RPMI7951 (cell line): ENCODE measurements around the gene ABCD1. TPM values are rescaled to one million over a fixed set of nuclear protein-coding genes. Genes with fewer than 3 reads are reported as not detected.
"Not testable (repeated sequence)": the region's sequence is repeated elsewhere in the genome, so short reads cannot be mapped to it uniquely, and the experiment has no call there.

Experiments
- DNase-seq: peaks from one replicate; pipeline ENCODE4 v3.0.0-alpha.2; 2012; ENCODE audit warnings: low read depth
- total RNA-seq: library from RNA; depleted of rRNA; stranded (reverse); fragments of >200 nt; shearing (Covaris generic); gene quantifications from 2 replicates; pipeline ENCODE4 v1.2.3, GENCODE V29; 2014

The ABCD1 gene
- total RNA-seq, 1 experiment from 2014 or later: 7.0 TPM

GRCh38 chrX:153694256-153694655 is 30.4 kb upstream of the ABCD1 start:
- not testable (repeated sequence) for DNase-seq

DNA sequence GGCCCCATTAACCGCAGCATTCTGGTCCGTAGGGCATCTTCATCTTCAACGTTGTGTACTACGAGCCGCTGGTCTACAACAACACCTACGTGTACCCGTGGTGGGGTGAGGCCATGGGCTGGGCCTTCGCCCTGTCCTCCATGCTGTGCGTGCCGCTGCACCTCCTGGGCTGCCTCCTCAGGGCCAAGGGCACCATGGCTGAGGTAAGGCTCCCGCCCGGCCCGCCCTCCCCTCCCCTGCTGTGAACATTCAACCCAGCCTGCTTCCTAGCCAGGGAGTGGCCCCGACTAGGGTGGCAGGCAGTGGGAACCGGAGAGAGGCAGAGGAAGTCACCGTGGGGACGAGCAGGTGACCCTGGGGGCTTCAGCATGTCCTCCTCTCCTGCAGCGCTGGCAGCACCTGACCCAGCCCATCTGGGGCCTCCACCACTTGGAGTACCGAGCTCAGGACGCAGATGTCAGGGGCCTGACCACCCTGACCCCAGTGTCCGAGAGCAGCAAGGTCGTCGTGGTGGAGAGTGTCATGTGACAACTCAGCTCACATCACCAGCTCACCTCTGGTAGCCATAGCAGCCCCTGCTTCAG is 29.9 kb upstream of the ABCD1 start:
- no peak for DNase-seq

GRCh38 chrX:153696100-153696499 is 28.6 kb upstream of the ABCD1 start:
- DNase-seq: no peak

DNA sequence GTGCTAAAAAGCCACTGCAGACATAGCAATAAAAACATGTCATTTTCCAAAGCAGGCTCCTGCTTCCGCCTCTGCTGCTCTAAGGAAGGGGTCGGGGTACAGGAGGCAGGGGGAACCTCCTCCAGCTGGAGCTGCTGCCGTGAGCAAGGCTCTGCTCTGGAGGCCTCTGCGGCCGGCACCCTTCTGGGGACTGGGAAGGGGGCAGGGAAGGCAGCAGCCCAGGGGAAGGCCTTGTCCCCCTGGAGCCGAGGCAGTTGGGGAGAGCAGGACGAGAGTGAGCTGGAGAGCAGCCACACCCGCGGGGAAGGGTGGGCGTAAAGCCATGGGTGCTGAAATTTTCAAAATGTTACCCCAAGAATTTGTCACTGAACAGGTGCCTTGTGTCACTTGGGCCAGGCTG is 28.1 kb upstream of the ABCD1 start:
- DNase-seq: not testable (repeated sequence)

DNA sequence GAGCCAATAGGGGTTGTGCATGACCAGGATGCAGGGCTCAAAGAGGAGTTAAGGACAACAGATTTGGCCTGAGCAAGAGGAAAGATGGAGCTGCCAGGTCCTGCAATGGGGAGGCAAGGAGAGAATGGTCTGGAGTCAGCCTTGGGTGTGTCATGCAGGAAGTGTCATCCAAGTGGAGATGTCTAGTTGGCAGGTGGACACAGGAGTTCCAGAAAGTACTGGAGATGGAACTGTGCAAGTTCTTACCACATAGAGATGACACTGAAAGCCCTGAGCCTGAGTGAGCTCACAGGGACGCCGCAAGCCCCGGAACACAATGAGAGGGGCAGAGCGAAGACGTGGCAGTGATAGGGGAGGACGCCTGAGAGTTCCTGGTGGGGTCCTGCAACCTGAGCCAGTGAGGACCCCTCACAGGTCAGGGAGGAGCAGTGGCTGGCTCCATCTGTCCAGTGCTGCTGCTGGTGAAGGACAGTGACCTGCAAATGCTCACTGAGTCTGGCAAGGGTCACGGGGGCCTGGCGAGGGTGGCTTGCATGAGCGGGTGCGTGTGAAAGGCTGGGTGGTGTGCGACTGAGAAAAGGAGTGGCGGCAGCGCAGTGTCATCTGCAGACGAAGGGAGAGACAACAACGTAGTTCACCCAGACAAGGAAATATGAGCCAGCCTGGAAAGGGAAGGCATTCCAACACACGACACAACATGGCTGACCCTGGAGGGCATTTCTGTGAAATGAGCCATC is 27.5 kb upstream of the ABCD1 start:
- not testable (repeated sequence) for DNase-seq

GRCh38 chrX:153697924-153698865 is 26.5 kb upstream of the ABCD1 start:
- DNase-seq: no peak

- DNase-seq: not testable (repeated sequence)
These were observed 25.4 kb upstream of the ABCD1 start for GRCh38 chrX:153699210-153699783.

DNA sequence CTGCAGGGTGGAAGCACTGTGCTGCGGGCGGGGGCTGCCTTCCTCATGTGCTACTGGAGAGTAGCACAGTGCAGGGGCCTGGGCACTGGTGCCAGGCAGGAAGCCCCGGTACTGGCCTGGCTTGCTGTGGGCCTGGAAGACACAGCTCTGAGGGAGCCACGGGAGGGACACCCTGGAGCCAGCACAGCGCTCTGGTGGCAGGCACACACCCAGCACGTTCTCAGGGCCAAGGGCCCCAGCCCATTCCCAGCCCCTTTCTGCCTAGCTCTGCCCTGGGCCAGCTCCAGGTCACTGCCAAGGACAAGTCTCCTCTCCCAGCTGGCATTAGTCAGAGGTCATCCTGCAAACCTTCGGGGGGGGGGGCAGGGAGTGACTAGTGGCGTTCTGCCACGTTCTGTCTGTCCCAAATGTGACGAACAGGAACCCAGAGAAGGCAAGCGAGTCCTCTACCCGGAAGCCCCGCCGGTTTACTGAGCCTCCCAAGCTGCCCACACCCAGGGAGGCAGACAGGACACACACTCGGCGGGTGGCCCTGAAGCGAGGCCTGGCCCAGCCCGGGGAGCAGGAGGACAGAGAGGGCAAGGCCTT is 24.8 kb upstream of the ABCD1 start:
- not testable (repeated sequence) for DNase-seq

- DNase-seq: peak; percentile 13
These were observed 24.2 kb upstream of the ABCD1 start for GRCh38 chrX:153700376-153700945.

DNA sequence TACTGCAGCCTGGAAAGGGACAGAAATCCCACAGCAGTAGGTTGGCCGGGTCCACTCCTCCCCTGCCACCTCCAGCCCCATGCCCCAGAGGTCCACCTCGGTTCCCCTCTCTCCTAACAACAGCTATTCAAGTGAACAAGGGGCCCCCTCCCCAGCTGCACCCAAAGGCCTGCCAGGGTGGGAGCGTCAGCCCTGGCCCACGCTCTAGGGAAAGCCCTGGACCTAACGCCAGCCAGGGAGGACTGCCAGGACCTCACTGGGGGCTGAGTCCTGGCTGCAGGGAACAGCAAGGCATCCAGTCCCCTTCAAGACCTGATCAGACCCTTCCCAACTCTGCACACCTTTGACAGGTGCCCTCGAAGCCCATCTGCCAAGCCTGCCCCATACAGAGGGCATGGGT is 23.7 kb upstream of the ABCD1 start:
- DNase-seq: no peak

GRCh38 chrX:153701706-153702105 is 22.9 kb upstream of the ABCD1 start:
- no peak for DNase-seq

DNA sequence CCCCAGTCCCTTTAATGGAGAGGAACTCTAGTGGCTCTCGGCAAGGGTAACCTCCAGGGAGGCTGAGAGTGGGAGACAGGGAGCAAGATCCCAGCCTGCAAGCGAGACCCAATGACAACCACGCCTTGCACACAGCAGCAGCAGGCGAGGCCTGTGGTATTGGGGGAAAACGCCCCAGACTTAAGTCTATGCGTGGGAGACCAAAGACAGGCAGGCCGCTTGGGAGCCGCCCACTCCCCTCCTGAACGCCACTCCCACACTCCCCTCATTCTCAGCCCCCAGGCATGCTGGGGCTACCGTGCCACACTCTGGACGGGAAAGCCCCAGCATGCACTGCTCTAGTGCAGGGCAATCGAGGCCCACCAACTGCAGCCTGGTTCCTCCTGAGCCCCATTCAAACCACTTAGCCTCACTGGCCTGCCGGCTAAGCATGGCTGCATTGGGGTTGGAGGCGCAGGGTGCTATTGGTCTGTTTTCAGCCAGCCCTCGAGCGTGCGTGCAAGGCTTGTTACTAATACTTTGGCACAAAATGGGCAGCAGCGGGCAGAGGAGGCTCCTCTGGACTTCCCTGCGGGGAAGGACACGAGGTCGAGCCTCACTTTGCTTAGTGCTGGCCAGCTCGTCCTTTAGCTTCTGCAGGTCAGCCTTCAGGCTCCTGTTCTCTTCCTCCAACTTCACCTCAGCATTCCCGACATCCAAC is 22.2 kb upstream of the ABCD1 start:
- DNase-seq: no peak

GRCh38 chrX:153703036-153703370 is 21.7 kb upstream of the ABCD1 start:
- DNase-seq: no peak

DNA sequence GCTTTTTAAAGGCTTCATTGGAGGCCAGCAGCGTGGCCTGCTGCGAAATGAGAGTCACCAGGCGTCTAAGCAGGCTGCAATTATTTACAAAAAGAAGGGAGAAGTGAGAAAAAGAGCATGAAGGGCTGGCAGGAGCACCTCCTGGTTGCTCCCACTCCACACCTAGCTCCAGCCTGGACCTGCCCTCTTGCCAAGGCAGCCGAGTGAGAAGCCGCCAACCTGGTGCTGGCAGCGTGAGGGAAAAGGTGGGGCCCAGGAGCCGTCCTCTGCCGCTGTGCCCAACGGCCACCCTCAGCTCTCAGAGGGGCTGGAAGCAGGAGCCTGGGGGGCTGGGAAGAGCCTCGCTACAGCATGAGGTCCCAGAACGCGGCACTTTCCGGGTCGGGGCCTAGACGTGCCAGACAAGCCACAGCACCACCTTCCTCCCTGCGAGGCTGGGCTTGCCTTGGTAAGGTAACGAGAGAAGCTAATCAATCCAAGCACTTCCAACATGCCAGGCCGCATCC is 20.6 kb upstream of the ABCD1 start:
- DNase-seq: no peak

DNA sequence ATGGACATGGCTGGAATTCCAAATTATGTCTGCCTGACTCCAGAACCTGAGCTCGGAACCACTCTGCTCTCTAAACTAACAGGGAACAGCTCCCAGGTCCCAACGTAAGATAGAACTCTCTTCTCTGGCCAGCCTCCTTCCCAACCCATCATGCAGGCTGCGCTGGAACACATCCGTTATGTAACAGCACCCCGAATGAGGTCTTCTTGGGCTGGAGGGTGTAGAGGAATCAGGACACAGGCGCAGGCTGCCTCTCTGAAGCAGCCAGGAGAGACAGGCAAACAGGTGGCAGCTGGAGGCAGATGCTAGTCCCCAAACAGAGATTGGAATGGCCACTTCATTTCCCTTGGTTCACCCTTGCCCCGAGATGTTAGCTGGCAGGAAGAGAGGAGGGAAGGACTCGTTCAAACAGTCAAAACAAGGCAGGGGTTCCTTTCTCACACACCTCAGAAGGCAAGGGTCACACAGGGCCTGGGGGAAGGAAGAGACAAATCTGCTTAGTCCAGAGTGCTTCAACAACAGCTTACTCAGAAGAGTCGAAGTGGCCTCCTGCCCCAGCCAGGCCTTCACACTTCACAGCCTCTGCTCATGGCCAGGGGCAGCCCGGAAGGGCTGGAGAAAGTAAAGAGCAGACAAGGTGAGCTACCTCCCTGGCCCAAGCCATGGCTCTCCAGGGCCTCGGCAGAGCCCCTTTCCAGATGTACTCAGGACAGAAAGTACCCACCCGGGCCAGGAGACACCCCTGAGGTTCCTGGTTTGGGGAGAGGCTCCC is 19.8 kb upstream of the ABCD1 start:
- DNase-seq: not testable (repeated sequence)

DNA sequence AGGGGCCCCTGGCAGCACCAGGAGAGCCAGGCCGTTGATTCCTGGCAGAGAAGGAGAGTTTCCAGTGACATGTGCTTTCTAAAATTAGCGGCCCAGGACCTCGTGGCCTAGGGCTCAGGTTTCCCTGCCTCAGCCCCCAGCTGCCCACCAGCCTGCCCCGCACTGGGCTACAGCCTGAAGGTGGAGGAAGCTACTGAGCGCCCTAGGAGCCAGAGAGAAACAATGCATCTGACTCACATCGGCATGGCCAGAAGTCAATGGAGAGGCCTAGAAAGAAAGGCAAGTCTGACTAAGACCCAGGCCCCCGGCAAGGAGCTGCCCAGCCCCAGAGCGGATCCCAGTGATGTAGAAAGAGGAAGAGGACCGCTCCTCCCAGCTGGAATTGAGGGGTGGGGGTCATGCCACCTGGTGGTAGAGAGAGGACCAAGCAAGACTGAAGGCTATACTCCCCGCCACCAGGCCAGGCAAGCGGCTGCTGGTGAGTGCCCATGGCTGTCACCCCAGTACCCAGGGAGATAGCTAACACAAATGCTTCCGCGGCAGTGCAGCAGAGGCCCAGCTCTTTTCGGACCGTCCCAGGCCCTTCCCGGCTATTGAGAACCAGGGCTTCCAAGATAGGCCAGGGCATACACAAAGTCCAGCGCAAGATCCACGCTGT is 19.1 kb upstream of the ABCD1 start:
- DNase-seq: not testable (repeated sequence)

- no peak for DNase-seq
These were observed 17.9 kb upstream of the ABCD1 start for GRCh38 chrX:153706799-153707198.

DNA sequence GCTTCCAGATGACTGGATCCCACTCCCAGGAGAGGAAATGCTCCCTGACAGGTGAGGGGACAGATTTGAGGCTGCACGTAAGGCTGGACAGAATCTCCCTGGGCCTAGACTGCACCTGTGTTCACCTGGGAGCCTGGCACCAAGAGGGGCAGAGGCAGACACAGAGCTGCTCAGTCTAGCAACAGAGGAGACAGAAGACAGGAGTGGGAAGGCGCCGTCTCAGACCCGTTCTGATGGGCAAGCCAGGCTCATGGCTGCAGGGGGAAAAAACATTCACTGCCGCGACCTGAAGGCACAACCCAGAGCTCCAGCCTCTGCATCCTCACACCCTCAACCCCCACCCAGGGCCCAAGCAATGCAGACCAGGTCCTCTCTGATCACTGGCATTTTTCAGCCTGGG is 17.2 kb upstream of the ABCD1 start:
- DNase-seq: no peak

DNA sequence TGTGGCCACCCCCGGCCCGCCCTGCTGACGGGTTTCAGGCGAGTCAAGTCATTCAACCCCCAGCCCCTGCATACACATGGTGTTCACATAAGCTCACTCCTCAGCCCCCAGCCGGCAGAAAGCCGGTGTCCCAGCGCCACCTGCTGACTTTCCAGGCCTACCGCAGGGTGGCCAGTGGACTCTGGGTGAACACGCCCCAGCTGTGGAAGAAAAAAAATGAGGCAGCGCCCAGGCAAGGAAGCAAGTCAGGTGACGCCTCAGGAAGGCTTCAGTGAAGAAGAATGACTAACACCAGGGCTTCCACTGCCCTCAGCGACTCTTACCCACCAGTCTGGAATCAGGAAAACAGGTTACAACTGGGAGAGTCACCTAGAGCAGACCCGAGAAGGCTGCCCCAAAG is 16.2 kb upstream of the ABCD1 start:
- DNase-seq: peak; percentile 57
